ENCODE results near the gene BMAL1.

DNA sequence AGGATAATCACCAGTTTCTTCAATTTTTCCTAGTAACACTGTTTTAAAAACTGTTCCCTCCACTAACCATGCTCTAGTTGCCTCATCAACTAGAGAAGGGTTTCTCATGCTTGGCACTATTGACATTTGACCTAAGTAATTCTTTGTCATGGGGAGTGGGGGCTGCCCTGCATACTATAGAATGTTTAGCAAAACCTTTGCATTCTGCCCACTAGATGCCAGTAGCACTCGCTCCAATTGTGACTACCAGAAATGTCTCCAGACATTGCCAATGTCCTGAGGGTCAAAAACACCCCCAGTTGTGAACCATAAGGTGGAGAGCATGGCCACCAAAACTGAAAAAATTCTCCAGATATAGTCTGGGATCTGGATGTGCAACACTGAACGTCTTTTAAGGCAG lies 27.6 kb upstream of the BMAL1 start:
- TF ChIP-seq, protein P1, sequence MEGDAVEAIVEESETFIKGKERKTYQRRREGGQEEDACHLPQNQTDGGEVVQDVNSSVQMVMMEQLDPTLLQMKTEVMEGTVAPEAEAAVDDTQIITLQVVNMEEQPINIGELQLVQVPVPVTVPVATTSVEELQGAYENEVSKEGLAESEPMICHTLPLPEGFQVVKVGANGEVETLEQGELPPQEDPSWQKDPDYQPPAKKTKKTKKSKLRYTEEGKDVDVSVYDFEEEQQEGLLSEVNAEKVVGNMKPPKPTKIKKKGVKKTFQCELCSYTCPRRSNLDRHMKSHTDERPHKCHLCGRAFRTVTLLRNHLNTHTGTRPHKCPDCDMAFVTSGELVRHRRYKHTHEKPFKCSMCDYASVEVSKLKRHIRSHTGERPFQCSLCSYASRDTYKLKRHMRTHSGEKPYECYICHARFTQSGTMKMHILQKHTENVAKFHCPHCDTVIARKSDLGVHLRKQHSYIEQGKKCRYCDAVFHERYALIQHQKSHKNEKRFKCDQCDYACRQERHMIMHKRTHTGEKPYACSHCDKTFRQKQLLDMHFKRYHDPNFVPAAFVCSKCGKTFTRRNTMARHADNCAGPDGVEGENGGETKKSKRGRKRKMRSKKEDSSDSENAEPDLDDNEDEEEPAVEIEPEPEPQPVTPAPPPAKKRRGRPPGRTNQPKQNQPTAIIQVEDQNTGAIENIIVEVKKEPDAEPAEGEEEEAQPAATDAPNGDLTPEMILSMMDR (conservative IDR thresholded peaks at IDR 0.05 in 1 of 2, IDR thresholded peaks at IDR 0.05 in 1 of 2; ENCODE audit: low read depth in 1 of 2, low read length in 2 of 2), result peak in 1 of 2 donors; percentile 48
- TF ChIP-seq EZH2 (IDR thresholded peaks at IDR 0.05; ENCODE audit: low read length, missing control alignments), result no peak

Data from fibroblast of lung (primary cell).